NCI-H1417 (cell line): ENCODE results near the gene NSD1.

Experiments
- DNase-seq, 3 experiments: peaks; one replicate each; lab custom pipeline; 2025; lab: John Stamatoyannopoulos, UW

Gene NSD1, protein sequence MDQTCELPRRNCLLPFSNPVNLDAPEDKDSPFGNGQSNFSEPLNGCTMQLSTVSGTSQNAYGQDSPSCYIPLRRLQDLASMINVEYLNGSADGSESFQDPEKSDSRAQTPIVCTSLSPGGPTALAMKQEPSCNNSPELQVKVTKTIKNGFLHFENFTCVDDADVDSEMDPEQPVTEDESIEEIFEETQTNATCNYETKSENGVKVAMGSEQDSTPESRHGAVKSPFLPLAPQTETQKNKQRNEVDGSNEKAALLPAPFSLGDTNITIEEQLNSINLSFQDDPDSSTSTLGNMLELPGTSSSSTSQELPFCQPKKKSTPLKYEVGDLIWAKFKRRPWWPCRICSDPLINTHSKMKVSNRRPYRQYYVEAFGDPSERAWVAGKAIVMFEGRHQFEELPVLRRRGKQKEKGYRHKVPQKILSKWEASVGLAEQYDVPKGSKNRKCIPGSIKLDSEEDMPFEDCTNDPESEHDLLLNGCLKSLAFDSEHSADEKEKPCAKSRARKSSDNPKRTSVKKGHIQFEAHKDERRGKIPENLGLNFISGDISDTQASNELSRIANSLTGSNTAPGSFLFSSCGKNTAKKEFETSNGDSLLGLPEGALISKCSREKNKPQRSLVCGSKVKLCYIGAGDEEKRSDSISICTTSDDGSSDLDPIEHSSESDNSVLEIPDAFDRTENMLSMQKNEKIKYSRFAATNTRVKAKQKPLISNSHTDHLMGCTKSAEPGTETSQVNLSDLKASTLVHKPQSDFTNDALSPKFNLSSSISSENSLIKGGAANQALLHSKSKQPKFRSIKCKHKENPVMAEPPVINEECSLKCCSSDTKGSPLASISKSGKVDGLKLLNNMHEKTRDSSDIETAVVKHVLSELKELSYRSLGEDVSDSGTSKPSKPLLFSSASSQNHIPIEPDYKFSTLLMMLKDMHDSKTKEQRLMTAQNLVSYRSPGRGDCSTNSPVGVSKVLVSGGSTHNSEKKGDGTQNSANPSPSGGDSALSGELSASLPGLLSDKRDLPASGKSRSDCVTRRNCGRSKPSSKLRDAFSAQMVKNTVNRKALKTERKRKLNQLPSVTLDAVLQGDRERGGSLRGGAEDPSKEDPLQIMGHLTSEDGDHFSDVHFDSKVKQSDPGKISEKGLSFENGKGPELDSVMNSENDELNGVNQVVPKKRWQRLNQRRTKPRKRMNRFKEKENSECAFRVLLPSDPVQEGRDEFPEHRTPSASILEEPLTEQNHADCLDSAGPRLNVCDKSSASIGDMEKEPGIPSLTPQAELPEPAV (N-terminal part only)

DNA sequence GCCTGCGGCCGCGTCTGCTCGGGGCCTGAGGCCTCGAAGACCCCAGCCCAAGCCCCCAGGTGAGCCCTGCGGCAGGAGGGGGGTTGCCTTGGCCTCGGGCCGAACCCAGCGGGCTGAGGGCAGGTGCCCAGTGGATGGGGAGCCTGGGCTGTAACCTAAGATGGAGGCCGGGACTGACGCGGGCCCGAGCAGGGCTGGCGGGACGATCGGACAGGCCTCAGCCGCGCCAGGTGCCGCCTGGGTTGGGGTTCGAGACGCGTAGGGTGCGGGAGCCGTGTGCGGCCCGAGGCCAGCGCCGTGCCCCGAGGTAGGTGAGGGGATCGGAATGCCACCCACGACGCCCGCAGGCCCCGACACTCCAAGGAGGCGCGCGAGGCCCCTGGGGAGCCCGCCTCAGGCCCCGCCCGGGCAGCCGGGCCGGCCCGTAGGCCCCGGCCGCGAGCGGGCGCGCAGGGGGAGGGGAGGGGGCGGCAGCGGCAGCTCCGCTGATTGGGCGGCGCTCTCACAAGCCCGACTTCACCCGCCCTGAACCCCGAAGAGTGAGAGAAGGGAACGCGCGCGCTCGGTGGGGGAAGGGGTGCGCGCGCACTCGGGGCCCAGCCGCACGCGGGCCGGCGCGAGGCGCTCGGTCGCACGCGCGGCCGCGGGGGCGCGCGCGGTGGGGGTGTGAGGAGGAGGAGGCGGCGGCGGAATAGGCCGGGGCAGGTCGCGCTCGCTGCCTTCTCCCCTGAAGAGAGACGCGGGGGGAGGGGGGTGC lies at the start of gene NSD1:
NSD1 (plus strand) TSS at position 678 of the 757 bp plus-strand sequence. CDS start 1,331 bp downstream, outside the sequence.
- peak; percentile 67 to 77 (median 68) for DNase-seq

- DNase-seq: no peak
These were observed 49.4 kb upstream of the NSD1 start for GRCh38 chr5:177084175-177084574.

- peak in 1 of 3 experiments; percentile 33 for DNase-seq
These were observed 47.5 kb upstream of the NSD1 start for GRCh38 chr5:177085985-177086653.

- DNase-seq: peak; percentile 48 to 57 (median 49)
These were observed 46.7 kb upstream of the NSD1 start, which contains the start of gene FGFR4 for GRCh38 chr5:177086654-177087397. FGFR4 (plus strand) TSS chr5:177086915; CDS start chr5:177089603, 2,688 bp downstream.

- no peak for DNase-seq
These were observed 46.1 kb upstream of the NSD1 start for GRCh38 chr5:177087398-177088005.

GRCh38 chr5:177089127-177089526 lies 44.4 kb upstream of the NSD1 start:
- DNase-seq: no peak

GRCh38 chr5:177089825-177090641 lies 43.5 kb upstream of the NSD1 start:
- no peak for DNase-seq

- DNase-seq: no peak
These were observed 42.8 kb upstream of the NSD1 start for GRCh38 chr5:177090813-177091212.

DNA sequence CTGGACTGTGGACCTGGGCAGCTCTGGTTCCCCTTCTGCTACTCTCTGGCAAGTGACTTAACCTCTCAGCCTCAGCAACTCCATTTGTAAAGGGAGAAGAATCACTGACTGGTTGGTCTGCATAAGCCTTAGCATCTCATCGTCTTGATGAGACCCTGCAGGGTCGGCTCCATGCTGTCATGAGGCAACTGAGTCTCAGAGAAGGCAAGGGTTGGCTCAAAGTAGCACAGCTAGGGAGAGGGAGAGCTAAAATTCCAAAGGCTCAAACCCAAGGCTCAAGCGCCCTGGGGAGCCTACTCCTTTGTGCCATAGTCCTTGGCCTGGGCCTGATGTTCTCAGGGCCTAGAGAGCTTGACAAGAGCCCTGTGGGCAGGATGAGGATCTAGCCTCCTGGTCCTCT lies 42.3 kb upstream of the NSD1 start:
- DNase-seq: no peak

GRCh38 chr5:177092178-177093081 lies 41.1 kb upstream of the NSD1 start:
- DNase-seq: no peak

DNA sequence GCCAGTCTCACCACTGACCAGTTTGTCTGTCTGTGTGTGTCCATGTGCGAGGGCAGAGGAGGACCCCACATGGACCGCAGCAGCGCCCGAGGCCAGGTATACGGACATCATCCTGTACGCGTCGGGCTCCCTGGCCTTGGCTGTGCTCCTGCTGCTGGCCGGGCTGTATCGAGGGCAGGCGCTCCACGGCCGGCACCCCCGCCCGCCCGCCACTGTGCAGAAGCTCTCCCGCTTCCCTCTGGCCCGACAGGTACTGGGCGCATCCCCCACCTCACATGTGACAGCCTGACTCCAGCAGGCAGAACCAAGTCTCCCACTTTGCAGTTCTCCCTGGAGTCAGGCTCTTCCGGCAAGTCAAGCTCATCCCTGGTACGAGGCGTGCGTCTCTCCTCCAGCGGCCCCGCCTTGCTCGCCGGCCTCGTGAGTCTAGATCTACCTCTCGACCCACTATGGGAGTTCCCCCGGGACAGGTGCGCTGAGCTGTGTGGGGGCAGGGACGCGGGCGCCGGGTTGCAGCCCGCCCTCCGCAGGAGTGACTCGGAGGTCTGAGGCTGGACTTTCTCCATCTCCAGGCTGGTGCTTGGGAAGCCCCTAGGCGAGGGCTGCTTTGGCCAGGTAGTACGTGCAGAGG lies 40.4 kb upstream of the NSD1 start:
- DNase-seq: no peak

GRCh38 chr5:177093803-177094202 lies 39.8 kb upstream of the NSD1 start:
- DNase-seq: no peak

DNA sequence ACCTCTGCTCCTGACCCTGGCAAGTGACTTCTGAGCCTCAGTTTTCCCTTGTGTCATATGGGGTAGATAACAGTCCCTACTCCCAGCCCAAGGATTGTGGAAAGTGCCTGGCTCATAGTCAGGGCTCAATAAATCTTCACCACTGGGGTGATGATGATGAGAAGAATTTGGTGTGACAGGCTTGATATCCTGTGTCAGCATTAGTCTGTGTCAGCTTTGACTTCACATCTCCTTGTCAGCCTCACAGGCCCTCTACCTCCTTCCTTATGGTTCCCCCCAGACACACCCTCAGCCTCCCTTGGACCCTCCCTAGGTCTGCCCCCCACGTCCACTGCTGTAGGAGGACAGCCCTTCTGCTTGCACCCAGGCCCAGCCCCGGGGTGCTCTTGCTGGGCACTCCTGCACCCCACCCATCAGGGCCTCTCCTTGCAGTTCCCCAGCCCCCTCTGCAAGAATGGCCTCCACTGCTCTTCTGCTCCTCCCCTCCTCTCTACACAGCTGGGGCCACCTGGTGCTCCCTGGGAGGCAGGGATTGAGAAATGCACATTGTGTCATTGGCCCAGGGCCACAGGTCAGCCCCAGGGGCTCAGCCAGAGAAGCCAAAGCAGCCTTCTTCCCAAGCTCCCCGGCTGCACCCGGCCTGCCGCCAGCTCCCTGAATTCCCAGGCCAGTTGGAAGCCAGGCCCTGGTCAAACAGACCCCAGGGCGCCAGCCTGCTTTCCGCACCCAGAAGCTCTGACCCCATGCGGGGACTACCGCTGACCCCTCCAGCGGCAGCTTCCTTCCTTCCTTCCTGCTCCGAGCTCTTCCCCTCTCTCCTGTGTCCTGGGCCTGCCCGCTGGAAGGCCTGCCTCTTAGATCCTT lies 39.1 kb upstream of the NSD1 start:
- peak in 1 of 3 experiments; percentile 2 for DNase-seq

- DNase-seq: no peak
These were observed 38.4 kb upstream of the NSD1 start for GRCh38 chr5:177095088-177095669.

- no peak for DNase-seq
These were observed 37.2 kb upstream of the NSD1 start for GRCh38 chr5:177096162-177097015.
